ENCODE results near the gene CCDC190. TPM values are rescaled to one million over a fixed set of nuclear protein-coding genes. Genes with fewer than 3 reads are reported as not detected.
A peak's percentile ranks its signal among the peaks of the same experiment; 100 is the strongest.

The CCDC190 gene, protein sequence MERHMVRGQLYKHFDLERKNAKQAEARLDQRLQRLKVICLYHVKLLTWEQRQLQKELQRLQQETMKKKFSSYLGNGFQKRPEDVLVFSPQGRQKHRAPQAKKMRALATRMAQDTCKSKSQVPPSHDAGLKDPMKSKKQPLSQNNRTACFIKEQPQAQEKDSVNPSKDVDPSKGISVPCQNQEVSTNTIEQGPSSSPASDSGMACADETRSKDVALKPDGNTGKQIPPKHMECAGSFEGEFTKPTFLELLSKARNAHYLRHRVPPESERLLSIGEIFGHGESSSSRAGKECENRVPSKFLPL
- total RNA-seq (1 to 10 TPM; 1.5 to 2.1 TPM), polyA plus RNA-seq (ENCODE audit: insufficient read length in 6 of 6) (under 1 TPM; 0.22 to 0.68 (median 0.54) TPM)
- long read RNA-seq, donor 1, partial matches to known transcripts, result 0 of 1 reads
- long read RNA-seq, donor 1, other reads (novel, unspliced or antisense), result 0 of 1 reads
- long read RNA-seq, donor 2, result 0 reads
- long read RNA-seq, donor 3, result 0 reads
- long read RNA-seq, donor 4, result 0 reads
- long read RNA-seq, donor 5, result 0 reads
- long read RNA-seq, donor 6, result 0 reads
- long read RNA-seq, donor 7, result 0 reads
- long read RNA-seq, donor 8, result 0 reads
- long read RNA-seq, donor 9, result 0 reads
- long read RNA-seq, donor 10, result 0 reads
- long read RNA-seq, donor 11, result 0 reads
- long read RNA-seq, donor 12, result 0 reads

DNA sequence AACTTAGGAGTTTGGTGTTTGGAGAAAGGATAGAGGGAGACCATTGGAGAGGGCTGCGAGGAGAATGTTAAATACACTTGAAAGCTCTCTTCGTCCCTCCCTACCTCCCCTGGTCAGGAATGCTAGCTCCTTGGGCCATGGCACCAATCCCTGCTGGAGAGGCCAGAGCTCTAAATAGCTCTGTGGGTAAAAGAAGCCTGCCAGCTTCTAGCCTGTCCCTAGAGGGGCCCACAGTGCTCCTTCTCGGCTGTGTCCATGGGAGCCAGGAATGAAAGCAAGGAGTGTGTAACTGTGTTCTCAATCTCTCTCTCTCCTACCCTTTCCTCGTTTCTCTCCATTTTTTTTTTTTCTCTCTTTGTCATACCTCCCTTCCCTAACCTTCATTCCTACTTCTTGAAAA is at the start of gene CCDC190:
Gene CCDC190 (minus strand): TSS at position 75 of the 400 bp plus-strand sequence. CDS start 1,529 bp downstream, outside the sequence.
- intact Hi-C loops (cut with DNase I), result no loop called here
- DNase-seq (peak in 2 of 4 donors; percentile 37 to 63), ATAC-seq (peak; percentile 97)
- H3K27me3 ChIP-seq, result no peaks in the 10 kb centered on the region
- no peaks in the 10 kb centered on the region for H3K36me3 ChIP-seq
- no peaks in the 10 kb centered on the region for H3K4me1 ChIP-seq
- H3K4me3 ChIP-seq, result no peak within 1 kb of the TSS
- TF ChIP-seq, protein P1, sequence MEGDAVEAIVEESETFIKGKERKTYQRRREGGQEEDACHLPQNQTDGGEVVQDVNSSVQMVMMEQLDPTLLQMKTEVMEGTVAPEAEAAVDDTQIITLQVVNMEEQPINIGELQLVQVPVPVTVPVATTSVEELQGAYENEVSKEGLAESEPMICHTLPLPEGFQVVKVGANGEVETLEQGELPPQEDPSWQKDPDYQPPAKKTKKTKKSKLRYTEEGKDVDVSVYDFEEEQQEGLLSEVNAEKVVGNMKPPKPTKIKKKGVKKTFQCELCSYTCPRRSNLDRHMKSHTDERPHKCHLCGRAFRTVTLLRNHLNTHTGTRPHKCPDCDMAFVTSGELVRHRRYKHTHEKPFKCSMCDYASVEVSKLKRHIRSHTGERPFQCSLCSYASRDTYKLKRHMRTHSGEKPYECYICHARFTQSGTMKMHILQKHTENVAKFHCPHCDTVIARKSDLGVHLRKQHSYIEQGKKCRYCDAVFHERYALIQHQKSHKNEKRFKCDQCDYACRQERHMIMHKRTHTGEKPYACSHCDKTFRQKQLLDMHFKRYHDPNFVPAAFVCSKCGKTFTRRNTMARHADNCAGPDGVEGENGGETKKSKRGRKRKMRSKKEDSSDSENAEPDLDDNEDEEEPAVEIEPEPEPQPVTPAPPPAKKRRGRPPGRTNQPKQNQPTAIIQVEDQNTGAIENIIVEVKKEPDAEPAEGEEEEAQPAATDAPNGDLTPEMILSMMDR (IDR thresholded peaks at IDR 0.05), result no peak
- peak within 1 kb of the TSS in 1 of 2 donors; percentile 41 for H3K27ac ChIP-seq
- H3K9me3 ChIP-seq, result no peaks in the 10 kb centered on the region

DNA sequence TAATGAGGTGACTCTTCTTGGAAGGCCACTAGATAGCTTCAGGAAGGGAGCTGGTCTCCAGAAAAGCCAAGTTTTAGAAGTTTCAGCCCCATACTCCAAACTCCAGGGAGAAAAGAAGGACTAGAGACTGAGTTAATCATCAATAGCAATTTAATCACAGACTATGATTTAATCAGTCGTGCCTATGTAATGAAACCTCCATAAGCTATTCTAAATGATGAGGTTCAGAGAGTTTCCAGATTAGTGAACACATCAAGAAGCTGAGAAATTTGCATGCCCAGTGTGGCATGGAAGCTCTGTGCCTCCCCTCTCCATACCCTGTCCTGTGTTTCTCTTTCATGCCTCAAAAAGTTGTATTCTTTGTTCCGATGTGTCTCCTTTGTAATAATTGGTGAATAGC is 49.2 kb upstream of the CCDC190 start:
- DNase-seq, result no peak
- TF ChIP-seq, protein P1 (IDR thresholded peaks at IDR 0.05), result no peak
- H3K9me3 ChIP-seq, result peaks cover 0 to 18% of the 10 kb centered on the region in 2 donors

DNA sequence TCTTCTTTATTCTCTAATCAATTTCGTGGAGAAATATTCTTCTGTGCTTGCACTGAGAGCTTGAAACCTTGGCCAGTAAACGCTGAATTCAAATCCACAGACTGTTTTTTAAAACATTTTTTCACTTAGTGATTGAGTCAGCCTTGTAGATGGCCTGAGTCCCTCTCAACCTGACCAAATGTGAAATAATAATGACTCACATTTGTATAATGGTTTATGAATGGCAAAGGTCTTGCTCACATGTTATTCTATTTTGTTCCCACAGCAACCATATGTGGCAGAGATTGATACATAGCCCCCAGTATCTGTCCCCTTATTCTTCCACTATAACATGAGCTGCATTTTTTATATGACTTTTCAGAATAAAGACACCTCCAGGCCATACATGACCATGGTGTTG is 47.8 kb upstream of the CCDC190 start:
- intact Hi-C loops (cut with DNase I), result no loop called here
- no peaks in the 10 kb centered on the region for H3K27me3 ChIP-seq
- ATAC-seq, result no peak
- H3K9me3 ChIP-seq, result peaks cover 0 to 18% of the 10 kb centered on the region in 2 donors
- H3K4me1 ChIP-seq, result no peaks in the 10 kb centered on the region
- no peaks in the 10 kb centered on the region for H3K36me3 ChIP-seq
- H3K4me3 ChIP-seq, result no peak overlapping the region
- no peak overlapping the region for H3K27ac ChIP-seq
- DNase-seq, result no peak
- TF ChIP-seq, protein P1 (IDR thresholded peaks at IDR 0.05), result no peak

More for the DNA sequence above, 49.2 kb upstream of the CCDC190 start:
- Histone ChIP-seq H3K4me3 (no peak overlapping the region), H3K4me1 (no peaks in the 10 kb centered on the region), H3K27ac (no peak overlapping the region), H3K27me3 (no peaks in the 10 kb centered on the region), H3K36me3 (no peaks in the 10 kb centered on the region)
- no peak for ATAC-seq
- intact Hi-C loops (cut with DNase I), result no loop called here

DNA sequence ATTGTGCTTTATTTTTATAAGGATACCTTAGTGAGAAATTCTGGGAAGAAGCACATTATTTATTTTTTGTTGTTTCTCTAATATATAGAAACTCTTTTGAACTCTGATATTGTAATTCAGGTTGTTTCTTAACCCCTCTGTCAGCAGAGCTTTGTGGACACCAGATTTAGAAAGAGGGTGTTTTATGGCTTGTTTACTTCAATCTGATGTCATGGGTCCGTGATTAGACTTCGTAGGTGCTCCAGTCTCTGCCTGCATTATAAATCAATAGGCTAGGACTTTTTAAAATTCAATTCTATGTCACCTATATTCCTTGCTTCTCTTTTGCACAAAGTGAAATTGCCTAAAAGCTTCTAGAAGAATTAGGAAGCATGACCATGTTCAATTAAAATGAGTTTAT is 47.3 kb upstream of the CCDC190 start:
- TF ChIP-seq, protein P1 (IDR thresholded peaks at IDR 0.05), result no peak
- no peaks in the 10 kb centered on the region for H3K27me3 ChIP-seq

DNA sequence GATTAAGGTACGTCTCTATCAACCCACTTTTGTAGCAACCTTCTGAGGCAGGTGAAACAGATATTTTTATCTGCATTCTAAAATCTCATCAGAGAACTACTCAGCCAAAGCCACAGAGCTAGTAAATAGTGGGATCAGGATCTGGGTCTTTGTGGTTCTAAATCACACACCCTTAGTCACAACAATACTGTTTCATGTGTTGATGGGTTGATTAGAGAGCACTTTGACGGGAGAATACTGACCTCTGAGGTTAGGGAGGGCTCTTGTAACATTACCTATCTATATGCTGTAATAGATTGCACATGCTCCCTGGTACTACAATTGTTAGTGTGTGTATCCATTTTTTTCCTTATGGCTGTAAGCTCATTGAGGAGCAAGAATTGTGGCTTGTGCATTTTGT is 45.5 kb upstream of the CCDC190 start:
- Histone ChIP-seq H3K4me3 (no peak overlapping the region), H3K27me3 (no peaks in the 10 kb centered on the region), H3K36me3 (no peaks in the 10 kb centered on the region), H3K4me1 (no peaks in the 10 kb centered on the region), H3K9me3 (peaks cover 0 to under 1% of the 10 kb centered on the region in 2 donors), H3K27ac (no peak overlapping the region)
- ATAC-seq (no peak), DNase-seq (no peak)
- TF ChIP-seq, protein P1 (IDR thresholded peaks at IDR 0.05), result no peak
- intact Hi-C loops (cut with DNase I), result no loop called here

More for the DNA sequence above, 47.3 kb upstream of the CCDC190 start:
- Histone ChIP-seq H3K4me1 (no peaks in the 10 kb centered on the region), H3K4me3 (no peak overlapping the region), H3K36me3 (no peaks in the 10 kb centered on the region), H3K27ac (no peak overlapping the region), H3K9me3 (peaks cover 0 to 17% of the 10 kb centered on the region in 2 donors)
- ATAC-seq, result no peak
- intact Hi-C loops (cut with DNase I), result no loop called here
- no peak for DNase-seq

Measured in left lung (tissue), 14 donors.